Neural crest cell (in vitro differentiated cells): Measurements from ENCODE around the gene STPG4. TPM values are rescaled to one million over a fixed set of nuclear protein-coding genes. Genes with fewer than 3 reads are reported as not detected.

ENCODE experiments used
- DNase-seq: peaks from one replicate; pipeline ENCODE4 v3.0.0; 2021; ENCODE audit warnings: low read depth, mixed read lengths, low spot score
- H3K27ac Mint-ChIP-seq: one replicate; pipeline ENCODE4 v1.8.0; 2021; ENCODE audit warnings: mild to moderate bottlenecking, mixed read lengths; ENCODE audit not compliant: unreplicated experiment
- H3K27me3 Mint-ChIP-seq: 2 replicates; pipeline ENCODE4 v1.8.0; 2021; ENCODE audit warnings: low read depth, mild to moderate bottlenecking, mixed read lengths
- H3K36me3 Mint-ChIP-seq: 2 replicates; pipeline ENCODE4 v1.8.0; 2021; ENCODE audit warnings: low read depth, mild to moderate bottlenecking, mixed read lengths
- H3K4me1 Mint-ChIP-seq: 2 replicates; pipeline ENCODE4 v1.8.0; 2021; ENCODE audit warnings: mixed read lengths
- H3K4me3 Mint-ChIP-seq: one replicate; pipeline ENCODE4 v1.8.0; 2021; ENCODE audit warnings: mild to moderate bottlenecking, mixed read lengths
- H3K9me3 Mint-ChIP-seq: 2 replicates; pipeline ENCODE4 v1.8.0; 2021; ENCODE audit warnings: mixed read lengths
- CTCF ChIP-seq: fragments of 200-600 bp; sonication (generic); conservative IDR thresholded peaks from 2 replicates; pipeline ENCODE4 v1.5.0; 2021; ENCODE audit warnings: antibody characterized with exemption, mild to moderate bottlenecking
- total RNA-seq: library from RNA; stranded (reverse); gene quantifications from 2 replicates; pipeline ENCODE4 v1.2.1, GENCODE V29; 2021

STPG4 gene
- total RNA-seq, 1 donor from 2014 or later: 0.26 TPM

DNA sequence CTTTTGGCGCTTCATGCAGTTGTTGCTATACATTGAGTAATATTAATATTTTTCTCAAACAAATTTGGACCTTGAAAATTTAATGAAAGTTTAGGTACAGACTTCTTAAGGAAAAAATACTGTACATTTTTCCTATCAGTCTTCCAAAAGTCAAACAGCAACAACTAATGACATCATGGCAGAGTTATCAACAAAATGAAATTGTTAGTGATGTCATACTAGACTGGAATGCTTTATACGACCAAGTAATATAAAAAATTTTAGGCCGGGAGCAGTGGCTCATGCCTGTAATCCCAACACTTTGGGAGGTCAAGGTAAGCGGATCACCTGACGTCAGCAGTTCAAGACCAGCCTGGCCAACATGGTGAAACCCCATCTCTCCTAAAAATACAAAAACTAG is 12.0 kb upstream of the STPG4 start:
- Mint-ChIP-seq H3K36me3 (peaks cover 17% of the 10 kb centered on the region), H3K4me1 (peaks cover 42% of the 10 kb centered on the region), H3K9me3 (no peaks in the 10 kb centered on the region), H3K4me3 (no peak overlapping the region), H3K27ac (no peak overlapping the region), H3K27me3 (no peaks in the 10 kb centered on the region)
- no peak for DNase-seq
- no peak for TF ChIP-seq CTCF

GRCh38 chr2:47165001-47165555 is 10.0 kb upstream of the STPG4 start:
- Mint-ChIP-seq H3K36me3 (peaks cover 26% of the 10 kb centered on the region), H3K27ac (no peak overlapping the region)

DNA sequence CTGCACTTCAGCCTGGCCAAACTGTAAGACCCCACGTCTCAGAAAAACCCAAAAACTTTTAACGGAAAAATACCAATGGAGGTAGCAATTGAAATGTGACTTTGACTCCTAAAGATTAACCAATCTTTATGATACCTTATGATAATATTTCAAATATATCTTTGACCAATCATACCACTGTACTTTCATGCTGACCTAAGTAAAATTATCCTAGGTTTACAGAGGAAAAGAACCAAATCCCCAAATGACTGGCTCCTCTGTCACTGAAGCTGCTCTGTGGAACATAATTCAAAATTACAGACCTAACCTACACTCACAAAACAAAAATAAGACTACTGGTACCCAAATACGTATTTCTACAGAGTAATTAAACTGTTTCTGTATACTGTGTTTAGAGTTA is 7.7 kb upstream of the STPG4 start:
- Mint-ChIP-seq H3K27ac (peak overlapping the region; percentile 35), H3K9me3 (no peaks in the 10 kb centered on the region), H3K27me3 (no peaks in the 10 kb centered on the region), H3K36me3 (peaks cover 29% of the 10 kb centered on the region), H3K4me3 (no peak overlapping the region), H3K4me1 (peaks cover 12% of the 10 kb centered on the region)
- DNase-seq: no peak
- TF ChIP-seq CTCF: no peak

More at GRCh38 chr2:47165001-47165555, 10.0 kb upstream of the STPG4 start:
- TF ChIP-seq CTCF: no peak
- no peak overlapping the region for H3K4me3 Mint-ChIP-seq
- no peak for DNase-seq
- peaks cover 21% of the 10 kb centered on the region for H3K4me1 Mint-ChIP-seq
- H3K9me3 Mint-ChIP-seq: no peaks in the 10 kb centered on the region
- no peaks in the 10 kb centered on the region for H3K27me3 Mint-ChIP-seq

DNA sequence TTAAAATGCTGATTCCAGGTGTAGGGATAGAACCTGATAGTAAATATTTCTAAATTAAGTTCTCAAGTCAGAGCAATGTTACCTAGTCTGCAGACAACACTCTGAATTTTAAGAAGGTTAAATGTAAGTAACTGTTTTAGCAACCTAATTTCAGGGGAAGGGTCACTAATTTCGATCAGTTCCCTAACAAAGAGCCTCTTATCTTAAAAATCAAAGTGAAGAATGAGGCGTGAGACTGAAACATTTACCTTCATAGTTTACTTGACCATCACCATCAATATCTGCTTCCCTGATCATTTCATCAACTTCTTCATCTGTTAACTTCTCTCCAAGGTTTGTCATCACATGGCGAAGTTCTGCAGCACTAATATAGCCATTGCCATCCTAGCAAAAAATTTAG is 6.4 kb upstream of the STPG4 start:
- H3K27me3 Mint-ChIP-seq: no peaks in the 10 kb centered on the region
- H3K4me3 Mint-ChIP-seq: no peak overlapping the region
- H3K36me3 Mint-ChIP-seq: peaks cover 31% of the 10 kb centered on the region
- peaks cover 12% of the 10 kb centered on the region for H3K4me1 Mint-ChIP-seq
- no peak for TF ChIP-seq CTCF
- no peak for DNase-seq
- no peaks in the 10 kb centered on the region for H3K9me3 Mint-ChIP-seq
- H3K27ac Mint-ChIP-seq: no peak overlapping the region

GRCh38 chr2:47160660-47161059 is 5.6 kb upstream of the STPG4 start:
- H3K27ac Mint-ChIP-seq: no peak overlapping the region
- DNase-seq: no peak
- no peaks in the 10 kb centered on the region for H3K9me3 Mint-ChIP-seq
- TF ChIP-seq CTCF: no peak
- no peaks in the 10 kb centered on the region for H3K27me3 Mint-ChIP-seq
- peaks cover 10% of the 10 kb centered on the region for H3K4me1 Mint-ChIP-seq
- H3K4me3 Mint-ChIP-seq: no peak overlapping the region
- peaks cover 31% of the 10 kb centered on the region for H3K36me3 Mint-ChIP-seq
